Measurements from ENCODE around the gene NCCRP1. TPM values are rescaled to one million over a fixed set of nuclear protein-coding genes. Genes with fewer than 3 reads are reported as not detected.

NCCRP1 gene
- total RNA-seq, 4 donors from 2014 or later = 32.7 to 420 (median 277) TPM

DNA sequence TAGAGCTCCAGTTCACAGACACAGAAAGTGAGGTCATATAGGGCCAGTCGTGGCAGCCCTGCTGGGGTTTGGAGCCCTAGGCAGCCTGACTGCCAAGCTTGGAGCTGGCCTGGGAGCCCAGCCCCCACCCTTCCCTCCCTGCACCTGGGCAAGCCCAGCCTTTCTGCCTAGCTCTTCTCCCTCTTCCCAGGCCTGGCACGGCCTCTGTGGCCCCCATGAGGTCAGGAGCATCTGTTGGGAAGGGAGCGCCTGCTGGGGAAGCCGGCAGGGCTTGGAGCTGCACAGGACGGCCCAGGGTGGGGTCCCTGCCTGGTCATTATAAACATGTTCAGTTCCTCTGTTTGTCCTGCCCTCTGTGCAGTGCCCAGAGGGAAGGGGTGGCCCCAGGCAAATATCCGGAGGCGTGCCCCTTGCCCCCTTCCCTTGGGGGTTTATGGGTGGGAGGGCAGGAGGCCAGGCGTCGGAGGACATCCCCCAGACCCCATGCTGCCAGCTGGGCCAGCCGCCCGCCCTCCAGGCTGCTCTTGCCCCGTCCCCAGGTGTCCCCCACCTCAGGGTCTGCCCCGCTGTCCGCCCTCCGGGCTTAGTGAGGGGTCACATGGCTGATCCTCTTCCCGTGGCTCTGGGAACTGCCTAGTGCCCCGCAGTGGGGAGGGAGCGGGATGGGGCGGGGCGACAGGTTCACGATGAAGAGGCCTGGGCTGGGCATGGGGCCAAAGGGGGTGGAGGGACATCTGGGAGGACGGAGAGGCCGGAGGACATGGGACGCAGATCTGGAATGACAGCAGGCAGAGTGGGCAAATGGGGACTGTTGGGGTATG lies 30.0 kb upstream of the NCCRP1 start:
- WGBS = 33% methylated on average over 13 of the region's 24 CpGs
- TF ChIP-seq POLR2AphosphoS5 (IDR thresholded peaks at IDR 0.05) = no peak
- TF ChIP-seq, protein P1, sequence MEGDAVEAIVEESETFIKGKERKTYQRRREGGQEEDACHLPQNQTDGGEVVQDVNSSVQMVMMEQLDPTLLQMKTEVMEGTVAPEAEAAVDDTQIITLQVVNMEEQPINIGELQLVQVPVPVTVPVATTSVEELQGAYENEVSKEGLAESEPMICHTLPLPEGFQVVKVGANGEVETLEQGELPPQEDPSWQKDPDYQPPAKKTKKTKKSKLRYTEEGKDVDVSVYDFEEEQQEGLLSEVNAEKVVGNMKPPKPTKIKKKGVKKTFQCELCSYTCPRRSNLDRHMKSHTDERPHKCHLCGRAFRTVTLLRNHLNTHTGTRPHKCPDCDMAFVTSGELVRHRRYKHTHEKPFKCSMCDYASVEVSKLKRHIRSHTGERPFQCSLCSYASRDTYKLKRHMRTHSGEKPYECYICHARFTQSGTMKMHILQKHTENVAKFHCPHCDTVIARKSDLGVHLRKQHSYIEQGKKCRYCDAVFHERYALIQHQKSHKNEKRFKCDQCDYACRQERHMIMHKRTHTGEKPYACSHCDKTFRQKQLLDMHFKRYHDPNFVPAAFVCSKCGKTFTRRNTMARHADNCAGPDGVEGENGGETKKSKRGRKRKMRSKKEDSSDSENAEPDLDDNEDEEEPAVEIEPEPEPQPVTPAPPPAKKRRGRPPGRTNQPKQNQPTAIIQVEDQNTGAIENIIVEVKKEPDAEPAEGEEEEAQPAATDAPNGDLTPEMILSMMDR (IDR thresholded peaks at IDR 0.05) = no peak
- no peak for TF ChIP-seq POLR2A (IDR thresholded peaks at IDR 0.05)
- no peak for TF ChIP-seq EP300 (IDR thresholded peaks at IDR 0.05)
- Histone ChIP-seq H3K27me3 (no peaks in the 10 kb centered on the region), H3K36me3 (peaks cover 27% of the 10 kb centered on the region), H3K4me3 (peak overlapping the region; percentile 23), H3K4me1 (peaks cover 40% of the 10 kb centered on the region), H3K9me3 (no peaks in the 10 kb centered on the region), H3K27ac (peak overlapping the region; percentile 83)
- peak; percentile 86 to 90 for DNase-seq (ENCODE audit: low spot score in 2 of 2)

DNA sequence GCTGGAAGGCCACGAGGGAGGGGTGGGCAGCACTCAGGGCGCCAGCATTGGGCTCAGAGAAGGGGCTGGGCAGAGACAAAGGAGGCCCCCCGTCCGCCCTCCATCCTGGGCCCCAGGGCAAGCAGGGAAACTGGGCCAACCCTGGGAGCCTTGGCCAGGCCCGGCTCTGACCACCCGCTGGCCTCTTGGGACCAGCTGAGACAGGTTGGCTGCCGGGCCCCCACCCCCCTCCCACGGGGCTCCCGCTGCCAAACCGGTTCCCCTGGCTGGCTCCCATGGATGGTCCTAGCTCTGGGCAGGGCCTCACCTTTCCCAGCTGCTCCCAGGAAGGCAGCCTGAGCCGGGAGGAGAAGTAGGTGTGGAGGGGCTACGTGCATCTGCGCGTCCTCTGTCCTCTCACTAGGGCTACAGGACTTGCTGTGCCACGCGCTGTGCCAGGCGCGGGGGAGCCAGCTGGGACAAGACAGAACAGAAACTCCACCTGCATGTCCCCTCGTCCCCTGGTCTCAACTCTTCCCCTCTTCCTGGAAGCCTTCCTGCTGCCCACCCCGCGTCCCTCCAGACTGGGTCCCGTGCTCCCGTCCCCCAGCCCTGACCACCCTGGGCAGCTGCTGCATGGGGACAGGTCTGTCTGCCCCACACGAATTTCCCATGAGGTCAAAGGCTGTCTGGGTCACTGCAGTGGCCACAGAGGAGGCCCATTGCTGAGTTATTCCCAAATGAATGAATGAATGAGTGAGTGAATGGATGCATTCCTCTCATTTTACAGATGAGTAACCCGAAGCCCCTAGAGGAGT lies 29.1 kb upstream of the NCCRP1 start:
- H3K4me1 ChIP-seq = peaks cover 40% of the 10 kb centered on the region
- peaks cover 36% of the 10 kb centered on the region for H3K36me3 ChIP-seq
- H3K27me3 ChIP-seq = no peaks in the 10 kb centered on the region
- H3K4me3 ChIP-seq = peak overlapping the region; percentile 23
- WGBS = 54% methylated on average over 15 of the region's 25 CpGs
- TF ChIP-seq, protein P1 (IDR thresholded peaks at IDR 0.05) = no peak
- TF ChIP-seq POLR2AphosphoS5 (IDR thresholded peaks at IDR 0.05) = no peak
- no peak for TF ChIP-seq POLR2A (IDR thresholded peaks at IDR 0.05)
- TF ChIP-seq EP300 (IDR thresholded peaks at IDR 0.05) = no peak
- peak overlapping the region; percentile 83 for H3K27ac ChIP-seq
- H3K9me3 ChIP-seq = no peaks in the 10 kb centered on the region
- no peak for DNase-seq (ENCODE audit: low spot score in 2 of 2)

DNA sequence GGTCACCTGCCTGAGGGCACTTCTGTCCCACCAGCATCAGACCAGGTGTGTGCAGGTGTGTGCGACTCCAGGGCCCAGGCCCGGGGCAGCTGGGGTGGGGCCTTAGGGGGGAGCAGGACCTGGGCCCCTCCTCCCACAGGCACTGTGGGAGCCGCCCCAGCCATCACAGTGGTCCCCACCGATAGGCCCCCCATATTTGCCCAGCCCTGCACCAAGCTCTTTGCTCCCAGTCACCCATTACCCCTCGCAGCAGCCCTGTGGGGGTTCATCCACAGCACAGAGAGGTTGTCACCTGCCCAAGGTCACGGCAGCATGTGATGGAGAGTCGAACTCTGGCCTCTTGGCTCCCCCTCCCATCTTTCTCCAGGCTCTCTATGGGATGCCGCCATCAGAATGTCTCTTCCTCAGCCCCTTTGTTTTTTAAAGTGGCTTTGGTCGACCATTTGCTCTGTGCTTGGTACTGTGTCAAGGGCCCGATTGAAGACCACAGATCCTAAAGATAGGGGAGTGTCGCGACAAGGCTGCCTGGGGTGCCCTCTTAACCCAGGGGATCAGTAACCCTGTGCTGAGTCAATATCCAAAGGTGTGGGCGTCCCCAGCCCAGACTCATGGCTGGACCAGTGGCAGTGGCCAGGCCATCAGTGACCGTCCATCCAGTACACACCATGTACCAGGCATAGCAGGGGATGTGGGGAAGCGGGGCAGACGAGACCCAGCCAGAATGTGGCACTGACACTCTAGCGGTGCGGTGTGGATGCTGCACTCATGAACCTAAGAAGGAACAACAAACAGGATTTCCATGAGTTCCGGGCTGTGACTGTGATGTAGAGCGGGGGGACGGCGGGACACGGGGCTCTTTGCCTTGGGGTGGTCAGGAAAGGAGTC lies 28.3 kb upstream of the NCCRP1 start:
- Histone ChIP-seq H3K27ac (peak overlapping the region; percentile 83), H3K4me1 (peaks cover 37% of the 10 kb centered on the region)

DNA sequence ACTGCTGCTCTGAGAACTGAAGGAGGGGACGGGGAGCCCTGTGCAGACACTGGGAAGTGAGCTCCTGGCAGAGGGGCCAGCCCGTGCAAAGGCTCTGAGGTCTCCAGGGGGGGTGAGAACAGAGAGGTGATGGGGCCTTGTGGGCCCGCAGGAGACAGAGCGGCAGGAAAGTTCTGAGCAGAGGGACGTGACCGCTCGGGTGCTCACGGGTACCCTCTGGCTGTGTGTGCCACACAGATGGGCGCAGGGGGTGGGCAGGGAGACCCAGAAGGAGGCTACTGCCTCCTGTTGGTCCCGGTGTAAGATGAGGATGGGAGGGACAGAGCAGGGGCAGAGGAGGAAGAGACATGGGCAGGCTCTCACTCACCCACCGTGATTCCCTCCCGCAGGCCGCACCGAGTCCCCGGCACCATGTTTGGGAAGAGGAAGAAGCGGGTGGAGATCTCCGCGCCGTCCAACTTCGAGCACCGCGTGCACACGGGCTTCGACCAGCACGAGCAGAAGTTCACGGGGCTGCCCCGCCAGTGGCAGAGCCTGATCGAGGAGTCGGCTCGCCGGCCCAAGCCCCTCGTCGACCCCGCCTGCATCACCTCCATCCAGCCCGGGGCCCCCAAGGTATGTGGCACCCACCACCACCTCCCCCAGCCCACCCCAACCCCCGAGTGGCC lies 27.5 kb upstream of the NCCRP1 start:
- Histone ChIP-seq H3K9me3 (no peaks in the 10 kb centered on the region), H3K27me3 (no peaks in the 10 kb centered on the region), H3K4me1 (peaks cover 37% of the 10 kb centered on the region), H3K36me3 (peaks cover 52% of the 10 kb centered on the region), H3K27ac (no peak overlapping the region), H3K4me3 (no peak overlapping the region)
- TF ChIP-seq, protein P1 (IDR thresholded peaks at IDR 0.05) = no peak
- TF ChIP-seq POLR2AphosphoS5 (IDR thresholded peaks at IDR 0.05) (no peak), EP300 (IDR thresholded peaks at IDR 0.05) (no peak), POLR2A (IDR thresholded peaks at IDR 0.05) (no peak)
- no peak for DNase-seq (ENCODE audit: low spot score in 2 of 2)
- 93% methylated on average over 36 of the region's 36 CpGs for WGBS

More for the DNA sequence above, 28.3 kb upstream of the NCCRP1 start:
- 87% methylated on average over 19 of the region's 23 CpGs for WGBS
- no peak for DNase-seq (ENCODE audit: low spot score in 2 of 2)
- no peaks in the 10 kb centered on the region for H3K9me3 ChIP-seq
- H3K4me3 ChIP-seq = no peak overlapping the region
- H3K36me3 ChIP-seq = peaks cover 44% of the 10 kb centered on the region
- H3K27me3 ChIP-seq = no peaks in the 10 kb centered on the region
- TF ChIP-seq, protein P1 (IDR thresholded peaks at IDR 0.05) = no peak
- TF ChIP-seq POLR2A (IDR thresholded peaks at IDR 0.05) (no peak), POLR2AphosphoS5 (IDR thresholded peaks at IDR 0.05) (no peak), EP300 (IDR thresholded peaks at IDR 0.05) (no peak)

All from suprapubic skin (tissue), 4 donors.